ENCODE data around the gene PDE3B.

The PDE3B gene

GRCh38 chr11:14617241-14618027 lies 26.2 kb upstream of the PDE3B start:
- TF ChIP-seq CTCF (IDR thresholded peaks at IDR 0.05; ENCODE audit: low read depth, low read length): no peak
- no peak for DNase-seq (ENCODE audit: low read depth in 2 of 2)
- H3K4me3 ChIP-seq (replicated peaks in 1 of 2; ENCODE audit: low read depth in 2 of 2, low read length in 2 of 2): no peak overlapping the region

GRCh38 chr11:14618060-14618459 lies 25.5 kb upstream of the PDE3B start:
- no peak for DNase-seq (ENCODE audit: low read depth in 2 of 2)
- no peak for TF ChIP-seq CTCF (IDR thresholded peaks at IDR 0.05; ENCODE audit: low read depth, low read length)
- no peak overlapping the region for H3K4me3 ChIP-seq (replicated peaks in 1 of 2; ENCODE audit: low read depth in 2 of 2, low read length in 2 of 2)

- peak in 1 of 2 donors; percentile 31 for DNase-seq (ENCODE audit: low read depth in 2 of 2)
- TF ChIP-seq CTCF (IDR thresholded peaks at IDR 0.05; ENCODE audit: low read depth, low read length): no peak
- H3K4me3 ChIP-seq (replicated peaks in 1 of 2; ENCODE audit: low read depth in 2 of 2, low read length in 2 of 2): no peak overlapping the region
Observed at GRCh38 chr11:14619603-14620531, 23.7 kb upstream of the PDE3B start.

- TF ChIP-seq CTCF (IDR thresholded peaks at IDR 0.05; ENCODE audit: low read depth, low read length): no peak
- H3K4me3 ChIP-seq (replicated peaks in 1 of 2; ENCODE audit: low read depth in 2 of 2, low read length in 2 of 2): no peak overlapping the region
- DNase-seq (ENCODE audit: low read depth in 2 of 2): no peak
Observed at GRCh38 chr11:14622223-14622954, 21.2 kb upstream of the PDE3B start.

- no peak for DNase-seq (ENCODE audit: low read depth in 2 of 2)
- no peak for TF ChIP-seq CTCF (IDR thresholded peaks at IDR 0.05; ENCODE audit: low read depth, low read length)
- H3K4me3 ChIP-seq (replicated peaks in 1 of 2; ENCODE audit: low read depth in 2 of 2, low read length in 2 of 2): no peak overlapping the region
Observed at GRCh38 chr11:14623036-14623435, 20.6 kb upstream of the PDE3B start.

GRCh38 chr11:14625586-14626205 lies 17.9 kb upstream of the PDE3B start:
- no peak for TF ChIP-seq CTCF (IDR thresholded peaks at IDR 0.05; ENCODE audit: low read depth, low read length)
- DNase-seq (ENCODE audit: low read depth in 2 of 2): no peak
- no peak overlapping the region for H3K4me3 ChIP-seq (replicated peaks in 1 of 2; ENCODE audit: low read depth in 2 of 2, low read length in 2 of 2)

All from cardiac fibroblast (primary cell).